WI38 (cell line): ENCODE measurements around the gene AKAP8.
A peak's percentile ranks its signal among the peaks of the same experiment; 100 is the strongest.

Experiments used
- H3K4me3 ChIP-seq: 2 replicates; pipeline ENCODE4 v1.5.1; 2011; ENCODE audit warnings: low read depth, mild to moderate bottlenecking, control low read depth, low read length
- CTCF ChIP-seq: IDR thresholded peaks from 2 replicates; pipeline ENCODE4 v1.5.1; 2012; ENCODE audit warnings: low read depth, mild to moderate bottlenecking, control low read depth, low read length

Gene AKAP8

GRCh38 chr19:15379083-15379998 is at the start of gene AKAP8:
Gene AKAP8 (minus strand): TSS chr19:15379787. CDS start chr19:15379731, 56 bp downstream.
- peak within 1 kb of the TSS; percentile 99 for H3K4me3 ChIP-seq
- TF ChIP-seq CTCF = no peak

- H3K4me3 ChIP-seq = no peak overlapping the region
- no peak for TF ChIP-seq CTCF
Observed at GRCh38 chr19:15427991-15428471, 48.4 kb upstream of the AKAP8 start.

- H3K4me3 ChIP-seq = no peak overlapping the region
- no peak for TF ChIP-seq CTCF
Observed at GRCh38 chr19:15427350-15427700, 47.7 kb upstream of the AKAP8 start.

DNA sequence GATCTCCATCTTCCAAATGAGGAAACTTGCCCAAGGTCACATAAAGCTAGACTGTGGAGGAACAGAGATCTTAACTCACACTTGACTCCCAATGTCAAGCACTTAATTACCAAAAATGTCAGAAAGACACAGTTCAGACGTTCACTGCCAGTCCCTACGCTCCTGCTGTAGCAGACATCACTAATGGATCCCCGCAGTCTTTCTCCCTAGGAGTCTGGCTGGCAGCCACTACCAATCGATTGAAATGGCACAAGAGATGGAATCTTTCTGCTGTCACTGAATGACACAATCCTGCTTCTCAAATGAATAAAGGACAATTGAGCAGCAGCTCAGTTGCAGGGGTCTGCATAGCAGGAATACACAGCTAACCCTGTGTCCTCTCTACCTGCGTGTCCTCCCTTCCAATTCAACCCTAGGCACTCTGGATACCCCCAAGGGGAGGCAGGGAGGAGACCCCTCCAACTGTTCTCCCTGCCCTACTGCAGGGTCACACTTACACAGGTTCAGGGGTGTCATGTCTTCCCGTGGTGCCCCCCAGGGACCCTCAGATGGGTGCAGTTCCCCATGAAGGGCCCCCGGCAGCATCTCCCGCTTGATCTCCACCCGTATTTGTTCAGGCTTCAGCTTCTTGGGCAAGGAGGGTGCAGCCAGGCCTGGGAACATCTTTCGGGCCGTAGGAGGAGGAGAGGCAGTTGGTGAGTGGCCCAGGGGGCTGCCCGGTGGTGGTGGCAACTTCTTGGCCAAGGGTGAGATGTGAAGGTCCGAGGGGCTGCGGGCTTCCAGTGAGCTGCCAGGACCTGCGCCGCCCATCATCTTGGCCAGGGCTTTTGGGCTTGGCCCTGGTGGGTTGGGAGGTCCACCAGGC is 47.1 kb upstream of the AKAP8 start:
- H3K4me3 ChIP-seq = no peak overlapping the region
- no peak for TF ChIP-seq CTCF

DNA sequence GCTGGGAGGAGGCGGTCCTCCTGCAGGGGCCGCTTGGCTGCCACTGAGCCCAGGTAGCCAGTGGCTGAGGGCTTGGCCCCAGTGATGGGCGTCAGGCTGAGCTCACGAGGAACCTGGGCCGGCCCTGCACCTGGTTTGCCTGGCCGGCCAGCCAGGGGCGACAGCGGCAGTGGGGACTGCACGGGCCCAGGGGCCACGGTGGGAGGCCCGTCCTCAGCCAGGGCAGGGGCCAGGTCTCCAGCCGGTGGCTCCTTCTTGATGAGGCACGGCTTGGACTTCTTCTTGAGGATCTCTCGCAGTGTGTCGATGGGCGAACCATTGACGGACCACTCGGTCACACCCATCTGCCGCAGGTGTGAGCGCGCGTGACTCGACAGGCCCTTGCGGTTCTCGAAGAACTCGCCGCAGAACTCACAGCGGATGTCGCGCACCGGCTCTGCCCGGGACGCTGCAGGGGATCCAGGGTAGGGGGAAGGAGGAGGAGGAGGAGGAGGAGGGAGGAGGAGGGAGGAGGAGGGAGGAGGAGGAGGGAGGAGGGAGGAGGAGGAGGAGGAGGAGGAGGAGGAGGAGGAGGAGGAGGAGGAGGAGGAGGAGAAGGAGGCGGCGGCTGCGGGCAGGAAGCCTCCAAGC is 45.8 kb upstream of the AKAP8 start:
- TF ChIP-seq CTCF = no peak
- no peak overlapping the region for H3K4me3 ChIP-seq

DNA sequence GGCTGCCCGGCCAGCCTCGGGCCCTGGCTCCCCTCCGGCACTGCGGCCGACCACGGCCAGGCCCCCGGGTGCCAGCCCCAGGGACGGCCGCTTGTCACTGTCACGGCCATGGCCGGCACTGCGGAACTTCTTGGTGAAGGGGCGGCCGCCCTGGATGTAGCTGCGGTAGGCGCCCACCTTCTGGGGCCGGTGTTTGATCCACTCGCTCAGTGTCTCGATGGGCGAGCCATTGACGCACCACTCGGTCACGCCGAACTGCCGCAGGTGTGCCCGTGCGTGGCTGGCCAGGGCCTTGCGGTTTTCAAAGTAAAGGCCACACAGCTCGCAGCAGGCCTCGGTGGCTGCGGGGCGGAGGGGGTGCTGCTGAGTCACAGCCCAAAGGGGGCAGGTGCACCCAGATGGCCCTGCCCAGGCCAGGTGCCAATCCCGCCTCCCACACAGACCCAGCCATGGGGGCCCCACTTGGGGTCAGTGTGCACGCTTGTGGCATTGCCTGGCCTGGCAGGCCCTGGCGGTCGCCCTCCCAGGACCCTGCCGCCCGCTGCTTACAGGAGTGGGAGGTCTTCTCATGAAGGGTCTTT is 45.2 kb upstream of the AKAP8 start:
- H3K4me3 ChIP-seq = no peak overlapping the region
- TF ChIP-seq CTCF = no peak
